ENCODE measurements around the gene ACSL6.

Gene ACSL6

GRCh38 chr5:132011622-132012343, at the start of gene ACSL6:
Gene ACSL6, minus strand, starts transcription at chr5:132011658. Its CDS starts 105 bp downstream, at chr5:132011553.
- FAIRE-seq = no peak

GRCh38 chr5:132060501-132061161, 49.2 kb upstream of the ACSL6 start, which contains the start of gene IL3:
Gene IL3, plus strand, starts transcription at chr5:132060655. Its CDS starts 52 bp downstream, at chr5:132060707.
- no peak for FAIRE-seq

GRCh38 chr5:132059696-132060500, 48.4 kb upstream of the ACSL6 start:
- FAIRE-seq = no peak

GRCh38 chr5:132059043-132059695, 47.7 kb upstream of the ACSL6 start:
- FAIRE-seq = no peak

GRCh38 chr5:132058646-132059042, 47.2 kb upstream of the ACSL6 start:
- FAIRE-seq = no peak

GRCh38 chr5:132057498-132058255, 46.2 kb upstream of the ACSL6 start:
- FAIRE-seq = no peak

GRCh38 chr5:132056610-132057497, 45.4 kb upstream of the ACSL6 start:
- FAIRE-seq = no peak

GRCh38 chr5:132055808-132056609, 44.6 kb upstream of the ACSL6 start:
- FAIRE-seq = no peak

- FAIRE-seq = no peak
These were observed 44.0 kb upstream of the ACSL6 start for GRCh38 chr5:132055441-132055807.

GRCh38 chr5:132054697-132055440, 43.4 kb upstream of the ACSL6 start:
- FAIRE-seq = no peak

- FAIRE-seq = no peak
These were observed 42.7 kb upstream of the ACSL6 start for GRCh38 chr5:132054031-132054696.

GRCh38 chr5:132053483-132053882, 42.0 kb upstream of the ACSL6 start:
- FAIRE-seq = no peak

- FAIRE-seq = no peak
These were observed 41.1 kb upstream of the ACSL6 start for GRCh38 chr5:132052520-132052919.

- no peak for FAIRE-seq
These were observed 39.4 kb upstream of the ACSL6 start for GRCh38 chr5:132050661-132051552.

GRCh38 chr5:132050136-132050535, 38.7 kb upstream of the ACSL6 start:
- FAIRE-seq = no peak

GRCh38 chr5:132049559-132049958, 38.1 kb upstream of the ACSL6 start:
- no peak for FAIRE-seq

GRCh38 chr5:132049093-132049492, 37.6 kb upstream of the ACSL6 start:
- no peak for FAIRE-seq

GRCh38 chr5:132046880-132047299, 35.4 kb upstream of the ACSL6 start:
- FAIRE-seq = no peak
